IPS-20b (cell line): Measurements from ENCODE around the gene GSTO2.

Source experiments
- H3K27ac ChIP-seq: one replicate; pipeline ENCODE4 v1.5.1; 2013; ENCODE audit warnings: low read length
- H3K27me3 ChIP-seq: 2 replicates; pipeline ENCODE4 v1.6.1; 2013; ENCODE audit warnings: mild to moderate bottlenecking, low read length, inconsistent platforms; ENCODE audit not compliant: insufficient read depth
- H3K36me3 ChIP-seq: 2 replicates; pipeline ENCODE4 v1.6.1; 2013; ENCODE audit warnings: low read depth, mild to moderate bottlenecking, inconsistent platforms, low read length, moderate library complexity; ENCODE audit not compliant: insufficient read depth
- H3K4me1 ChIP-seq: 2 replicates; pipeline ENCODE4 v1.6.1; 2013; ENCODE audit warnings: mild to moderate bottlenecking, control low read depth, inconsistent platforms, low read length, moderate library complexity; ENCODE audit not compliant: insufficient read depth
- H3K4me3 ChIP-seq: 2 replicates; pipeline ENCODE4 v1.5.1; 2013; ENCODE audit warnings: mild to moderate bottlenecking, low read length, inconsistent platforms
- H3K9ac ChIP-seq: 2 replicates; pipeline ENCODE4 v1.6.1; 2013; ENCODE audit warnings: low read depth, mild to moderate bottlenecking, inconsistent platforms, low read length, moderate library complexity
- H3K9me3 ChIP-seq: 2 replicates; pipeline ENCODE4 v1.6.1; 2013; ENCODE audit warnings: mild to moderate bottlenecking, low read depth, low read length, inconsistent platforms; ENCODE audit not compliant: insufficient read depth

The GSTO2 gene

GRCh38 chr10:104291439-104291951, 22.5 kb downstream of the GSTO2 start:
- H3K36me3 ChIP-seq: no peaks in the 10 kb centered on the region
- H3K9ac ChIP-seq: no peak overlapping the region
- H3K4me3 ChIP-seq: peak overlapping the region; percentile 19; the same call in 1 of the 2 replicates
- peaks cover 8% of the 10 kb centered on the region; the same call in 1 of the 2 replicates for H3K27me3 ChIP-seq
- peaks cover 2% of the 10 kb centered on the region; the same call in 1 of the 2 replicates for H3K4me1 ChIP-seq
- no peak overlapping the region for H3K27ac ChIP-seq
- H3K9me3 ChIP-seq: no peaks in the 10 kb centered on the region

- Histone ChIP-seq H3K4me3 (no peak overlapping the region), H3K9ac (no peak overlapping the region), H3K36me3 (no peaks in the 10 kb centered on the region), H3K27me3 (peaks cover 8% of the 10 kb centered on the region; the same call in 1 of the 2 replicates), H3K9me3 (no peaks in the 10 kb centered on the region), H3K27ac (no peak overlapping the region), H3K4me1 (peaks cover 5% of the 10 kb centered on the region; the same call in 1 of the 2 replicates)
Observed at GRCh38 chr10:104293011-104293410, 24.0 kb downstream of the GSTO2 start.

- Histone ChIP-seq H3K27ac (no peak overlapping the region), H3K36me3 (no peaks in the 10 kb centered on the region), H3K4me3 (no peak overlapping the region), H3K4me1 (peaks cover 5% of the 10 kb centered on the region; the same call in 1 of the 2 replicates), H3K9me3 (no peaks in the 10 kb centered on the region), H3K27me3 (peaks cover 8% of the 10 kb centered on the region; the same call in 1 of the 2 replicates), H3K9ac (no peak overlapping the region)
Observed at GRCh38 chr10:104293781-104294321, 24.9 kb downstream of the GSTO2 start.

- H3K9ac ChIP-seq: no peak overlapping the region
Observed at GRCh38 chr10:104296687-104297436, 27.9 kb downstream of the GSTO2 start.

GRCh38 chr10:104297697-104298660, 29.0 kb downstream of the GSTO2 start:
- Histone ChIP-seq H3K27me3 (no peaks in the 10 kb centered on the region), H3K9me3 (peaks cover 1% of the 10 kb centered on the region), H3K4me1 (0 out of 2 replicates have a peak, but pooled peaks cover 2% of the 10 kb centered on the region), H3K9ac (no peak overlapping the region), H3K27ac (no peak overlapping the region), H3K4me3 (no peak overlapping the region), H3K36me3 (no peaks in the 10 kb centered on the region)

More at GRCh38 chr10:104296687-104297436, 27.9 kb downstream of the GSTO2 start:
- no peak overlapping the region for H3K27ac ChIP-seq
- H3K36me3 ChIP-seq: no peaks in the 10 kb centered on the region
- no peaks in the 10 kb centered on the region for H3K27me3 ChIP-seq
- no peak overlapping the region for H3K4me3 ChIP-seq
- peaks cover 4% of the 10 kb centered on the region; the same call in 1 of the 2 replicates for H3K4me1 ChIP-seq
- H3K9me3 ChIP-seq: no peaks in the 10 kb centered on the region

- H3K27me3 ChIP-seq: no peaks in the 10 kb centered on the region
- no peaks in the 10 kb centered on the region for H3K36me3 ChIP-seq
- H3K9me3 ChIP-seq: peaks cover 14% of the 10 kb centered on the region
- H3K4me1 ChIP-seq: 0 out of 2 replicates have a peak, but pooled peaks cover 2% of the 10 kb centered on the region
- H3K4me3 ChIP-seq: no peak overlapping the region
- H3K9ac ChIP-seq: no peak overlapping the region
- H3K27ac ChIP-seq: no peak overlapping the region
Observed at GRCh38 chr10:104299031-104299904, 30.3 kb downstream of the GSTO2 start.

- no peak overlapping the region for H3K9ac ChIP-seq
- peaks cover 18% of the 10 kb centered on the region for H3K9me3 ChIP-seq
- no peaks in the 10 kb centered on the region for H3K27me3 ChIP-seq
- H3K4me3 ChIP-seq: no peak overlapping the region
- H3K4me1 ChIP-seq: 0 out of 2 replicates have a peak, but pooled peaks cover 2% of the 10 kb centered on the region
- H3K36me3 ChIP-seq: no peaks in the 10 kb centered on the region
- no peak overlapping the region for H3K27ac ChIP-seq
Observed at GRCh38 chr10:104300002-104300735, 31.2 kb downstream of the GSTO2 start.

- H3K4me3 ChIP-seq: no peak overlapping the region
- H3K27ac ChIP-seq: no peak overlapping the region
- H3K27me3 ChIP-seq: no peaks in the 10 kb centered on the region
- no peaks in the 10 kb centered on the region for H3K36me3 ChIP-seq
- H3K9ac ChIP-seq: no peak overlapping the region
- 0 out of 2 replicates have a peak, but pooled peaks cover 2% of the 10 kb centered on the region for H3K4me1 ChIP-seq
- peaks cover 18% of the 10 kb centered on the region for H3K9me3 ChIP-seq
Observed at GRCh38 chr10:104300736-104301292, 31.8 kb downstream of the GSTO2 start.

GRCh38 chr10:104301907-104302690, 33.1 kb downstream of the GSTO2 start:
- Histone ChIP-seq H3K4me1 (peaks cover 5% of the 10 kb centered on the region; the same call in 1 of the 2 replicates), H3K27me3 (no peaks in the 10 kb centered on the region), H3K9me3 (peaks cover 18% of the 10 kb centered on the region), H3K9ac (no peak overlapping the region), H3K36me3 (no peaks in the 10 kb centered on the region), H3K27ac (no peak overlapping the region), H3K4me3 (no peak overlapping the region)
